A673 (cell line): ENCODE results near the gene FASTKD3.

Experiments used
- EZH2 ChIP-seq: fragments of 200-600 bp; sonication (generic); IDR thresholded peaks from 2 replicates; pipeline ENCODE4 v1.6.1; 2017; ENCODE audit warnings: borderline replicate concordance, low read depth, mild to moderate bottlenecking, mixed read lengths, antibody characterized with exemption, low read length; ENCODE audit not compliant: poor library complexity, severe bottlenecking
- TF ChIP-seq, protein P1 (sequence below): fragments of 300-800, 200-600 bp; sonication (generic); conservative IDR thresholded peaks from 2 replicates; pipeline ENCODE4 v1.5.1; 2017; ENCODE audit warnings: low read depth, mild to moderate bottlenecking, antibody characterized with exemption, low read length, moderate library complexity, mixed read lengths

DNA sequence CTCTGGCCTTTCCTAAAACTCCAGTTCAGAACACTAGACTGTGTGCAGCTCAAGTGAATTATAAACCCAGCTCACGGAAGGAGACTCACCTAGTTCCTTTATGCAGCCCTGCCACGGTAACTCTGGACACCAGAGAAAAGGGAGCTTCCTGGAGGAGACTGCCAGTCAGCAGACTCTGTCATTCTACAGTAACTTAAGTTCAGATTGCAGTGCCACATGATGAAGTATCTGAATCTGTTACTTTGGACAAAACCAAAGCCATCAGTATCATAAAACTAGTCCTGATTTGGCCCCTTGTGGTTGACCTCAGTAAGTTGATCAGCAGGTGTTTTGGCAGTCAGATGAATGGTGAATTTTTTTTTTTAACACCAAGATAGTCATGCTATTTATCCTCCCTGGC lies 2.8 kb upstream of the FASTKD3 start:
- TF ChIP-seq, protein P1, sequence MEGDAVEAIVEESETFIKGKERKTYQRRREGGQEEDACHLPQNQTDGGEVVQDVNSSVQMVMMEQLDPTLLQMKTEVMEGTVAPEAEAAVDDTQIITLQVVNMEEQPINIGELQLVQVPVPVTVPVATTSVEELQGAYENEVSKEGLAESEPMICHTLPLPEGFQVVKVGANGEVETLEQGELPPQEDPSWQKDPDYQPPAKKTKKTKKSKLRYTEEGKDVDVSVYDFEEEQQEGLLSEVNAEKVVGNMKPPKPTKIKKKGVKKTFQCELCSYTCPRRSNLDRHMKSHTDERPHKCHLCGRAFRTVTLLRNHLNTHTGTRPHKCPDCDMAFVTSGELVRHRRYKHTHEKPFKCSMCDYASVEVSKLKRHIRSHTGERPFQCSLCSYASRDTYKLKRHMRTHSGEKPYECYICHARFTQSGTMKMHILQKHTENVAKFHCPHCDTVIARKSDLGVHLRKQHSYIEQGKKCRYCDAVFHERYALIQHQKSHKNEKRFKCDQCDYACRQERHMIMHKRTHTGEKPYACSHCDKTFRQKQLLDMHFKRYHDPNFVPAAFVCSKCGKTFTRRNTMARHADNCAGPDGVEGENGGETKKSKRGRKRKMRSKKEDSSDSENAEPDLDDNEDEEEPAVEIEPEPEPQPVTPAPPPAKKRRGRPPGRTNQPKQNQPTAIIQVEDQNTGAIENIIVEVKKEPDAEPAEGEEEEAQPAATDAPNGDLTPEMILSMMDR: no peak
- no peak for TF ChIP-seq EZH2
